ENCODE data around the gene OVAAL. TPM values are rescaled to one million over a fixed set of nuclear protein-coding genes. Genes with fewer than 3 reads are reported as not detected.

Gene OVAAL
- total RNA-seq, 6 experiments from 2014 or later = not detected

DNA sequence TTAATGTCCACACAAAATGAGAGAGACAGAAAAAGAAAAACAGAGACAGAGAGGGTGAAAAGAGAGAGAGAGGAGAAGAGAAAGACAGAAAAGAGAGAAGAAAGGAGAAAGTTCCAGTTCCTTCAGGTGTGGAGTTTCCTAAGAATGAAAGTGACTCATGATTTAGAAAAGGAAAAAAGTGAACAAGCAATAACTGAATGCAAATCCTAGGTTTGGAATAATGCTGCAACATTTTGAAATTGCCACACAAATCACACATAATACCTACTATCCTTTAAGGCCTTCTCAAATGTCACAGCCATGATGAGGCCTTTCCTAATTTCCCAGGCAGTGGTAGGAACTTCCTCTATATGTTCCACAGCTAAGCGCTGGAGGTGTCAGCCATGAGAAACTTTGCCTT lies 41.6 kb downstream of the OVAAL start:
- no peaks in the 10 kb centered on the region for H3K9me3 Mint-ChIP-seq
- no peak overlapping the region for H3K27ac Mint-ChIP-seq
- DNase-seq = no peak
- TF ChIP-seq, protein P1, sequence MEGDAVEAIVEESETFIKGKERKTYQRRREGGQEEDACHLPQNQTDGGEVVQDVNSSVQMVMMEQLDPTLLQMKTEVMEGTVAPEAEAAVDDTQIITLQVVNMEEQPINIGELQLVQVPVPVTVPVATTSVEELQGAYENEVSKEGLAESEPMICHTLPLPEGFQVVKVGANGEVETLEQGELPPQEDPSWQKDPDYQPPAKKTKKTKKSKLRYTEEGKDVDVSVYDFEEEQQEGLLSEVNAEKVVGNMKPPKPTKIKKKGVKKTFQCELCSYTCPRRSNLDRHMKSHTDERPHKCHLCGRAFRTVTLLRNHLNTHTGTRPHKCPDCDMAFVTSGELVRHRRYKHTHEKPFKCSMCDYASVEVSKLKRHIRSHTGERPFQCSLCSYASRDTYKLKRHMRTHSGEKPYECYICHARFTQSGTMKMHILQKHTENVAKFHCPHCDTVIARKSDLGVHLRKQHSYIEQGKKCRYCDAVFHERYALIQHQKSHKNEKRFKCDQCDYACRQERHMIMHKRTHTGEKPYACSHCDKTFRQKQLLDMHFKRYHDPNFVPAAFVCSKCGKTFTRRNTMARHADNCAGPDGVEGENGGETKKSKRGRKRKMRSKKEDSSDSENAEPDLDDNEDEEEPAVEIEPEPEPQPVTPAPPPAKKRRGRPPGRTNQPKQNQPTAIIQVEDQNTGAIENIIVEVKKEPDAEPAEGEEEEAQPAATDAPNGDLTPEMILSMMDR (IDR thresholded peaks at IDR 0.05) = no peak
- H3K4me1 Mint-ChIP-seq (ENCODE audit: low read depth) = peaks cover 12% of the 10 kb centered on the region; the same call in 1 of the 2 replicates
- H3K36me3 Mint-ChIP-seq (ENCODE audit: low read depth) = no peaks in the 10 kb centered on the region
- H3K27me3 Mint-ChIP-seq (ENCODE audit: insufficient read depth) = peaks cover 3% of the 10 kb centered on the region
- H3K4me3 Mint-ChIP-seq = no peak overlapping the region

DNA sequence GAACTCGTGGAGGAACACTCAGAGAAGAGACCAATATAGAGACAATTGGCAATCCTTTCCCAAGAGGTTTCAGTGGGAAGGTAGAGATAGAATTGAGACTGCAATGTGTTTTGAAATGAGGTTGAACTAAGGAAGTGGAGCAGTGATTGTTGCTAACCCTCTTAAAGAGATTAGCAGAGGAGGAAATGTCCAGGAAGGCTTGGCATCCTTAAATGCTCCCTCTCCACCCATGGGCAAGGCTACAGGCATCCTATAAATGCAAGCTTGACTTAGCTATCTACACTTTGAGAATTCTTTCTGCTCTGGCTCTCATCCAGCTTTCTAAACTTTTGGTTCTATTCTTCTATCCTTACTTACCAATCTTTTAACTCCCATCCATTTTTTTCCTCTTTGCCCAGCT lies 42.7 kb downstream of the OVAAL start:
- peaks cover 12% of the 10 kb centered on the region; the same call in 1 of the 2 replicates for H3K4me1 Mint-ChIP-seq (ENCODE audit: low read depth)
- DNase-seq = no peak
- no peaks in the 10 kb centered on the region for H3K9me3 Mint-ChIP-seq
- H3K27ac Mint-ChIP-seq = no peak overlapping the region
- H3K36me3 Mint-ChIP-seq (ENCODE audit: low read depth) = no peaks in the 10 kb centered on the region
- peaks cover 3% of the 10 kb centered on the region for H3K27me3 Mint-ChIP-seq (ENCODE audit: insufficient read depth)
- TF ChIP-seq, protein P1 (IDR thresholded peaks at IDR 0.05) = no peak
- no peak overlapping the region for H3K4me3 Mint-ChIP-seq

DNA sequence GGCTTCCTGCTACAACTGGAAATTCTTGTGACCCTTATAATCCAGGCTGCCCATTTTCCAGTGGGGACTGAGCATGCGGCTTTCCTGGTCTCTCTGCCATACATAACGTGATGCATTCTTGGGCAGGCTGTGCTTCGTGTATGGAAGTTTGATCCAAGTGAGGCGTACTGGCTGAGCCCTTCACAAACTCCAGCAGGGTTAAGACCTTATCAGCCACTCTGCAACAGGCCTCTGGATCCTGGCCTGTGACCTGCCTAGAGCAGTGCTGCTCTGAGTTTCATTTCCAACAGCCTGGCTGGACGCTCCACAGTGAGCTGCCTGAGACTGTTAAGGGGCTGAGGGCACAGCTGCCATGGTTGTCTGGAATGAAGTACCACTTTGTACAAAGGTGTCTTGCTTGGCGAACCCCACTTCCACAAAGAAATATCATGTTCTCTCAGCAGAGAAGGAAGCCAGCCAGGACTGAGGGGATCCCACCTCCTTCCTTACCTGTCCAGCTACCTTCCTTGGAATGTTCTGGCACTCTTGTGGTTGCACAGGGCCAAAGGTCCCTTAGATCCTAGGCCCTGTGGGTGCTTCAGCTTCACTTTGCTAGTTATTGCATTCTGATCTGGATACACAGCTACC lies 44.6 kb downstream of the OVAAL start:
- Mint-ChIP-seq H3K9me3 (no peaks in the 10 kb centered on the region), H3K27me3 (ENCODE audit: insufficient read depth) (peaks cover 3% of the 10 kb centered on the region), H3K4me3 (no peak overlapping the region), H3K4me1 (ENCODE audit: low read depth) (peaks cover 9% of the 10 kb centered on the region; the same call in 1 of the 2 replicates), H3K27ac (no peak overlapping the region), H3K36me3 (ENCODE audit: low read depth) (no peaks in the 10 kb centered on the region)
- DNase-seq = no peak
- TF ChIP-seq, protein P1 (IDR thresholded peaks at IDR 0.05) = no peak

DNA sequence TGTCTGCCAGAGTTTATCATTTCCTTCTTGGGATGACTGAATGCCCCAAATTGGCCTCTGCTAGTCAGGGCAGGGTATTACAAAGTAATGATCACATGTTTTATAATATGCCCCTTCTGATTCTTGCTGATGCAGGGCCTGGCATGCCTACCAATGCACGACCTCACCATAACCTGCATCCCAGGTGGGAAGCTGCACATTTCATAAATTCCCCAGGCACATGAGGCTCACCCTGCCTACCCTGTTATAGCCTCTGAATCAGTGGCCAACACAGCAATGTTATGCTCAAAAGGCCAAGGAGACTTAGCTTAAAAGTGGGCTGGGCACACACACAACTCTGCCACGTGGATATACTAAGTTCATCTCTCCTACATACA lies 45.1 kb downstream of the OVAAL start:
- peaks cover 3% of the 10 kb centered on the region for H3K27me3 Mint-ChIP-seq (ENCODE audit: insufficient read depth)
- no peaks in the 10 kb centered on the region for H3K36me3 Mint-ChIP-seq (ENCODE audit: low read depth)
- TF ChIP-seq, protein P1 (IDR thresholded peaks at IDR 0.05) = no peak
- H3K9me3 Mint-ChIP-seq = no peaks in the 10 kb centered on the region
- H3K4me1 Mint-ChIP-seq (ENCODE audit: low read depth) = peaks cover 4% of the 10 kb centered on the region; the same call in 1 of the 2 replicates
- H3K27ac Mint-ChIP-seq = no peak overlapping the region
- H3K4me3 Mint-ChIP-seq = no peak overlapping the region
- DNase-seq = no peak

DNA sequence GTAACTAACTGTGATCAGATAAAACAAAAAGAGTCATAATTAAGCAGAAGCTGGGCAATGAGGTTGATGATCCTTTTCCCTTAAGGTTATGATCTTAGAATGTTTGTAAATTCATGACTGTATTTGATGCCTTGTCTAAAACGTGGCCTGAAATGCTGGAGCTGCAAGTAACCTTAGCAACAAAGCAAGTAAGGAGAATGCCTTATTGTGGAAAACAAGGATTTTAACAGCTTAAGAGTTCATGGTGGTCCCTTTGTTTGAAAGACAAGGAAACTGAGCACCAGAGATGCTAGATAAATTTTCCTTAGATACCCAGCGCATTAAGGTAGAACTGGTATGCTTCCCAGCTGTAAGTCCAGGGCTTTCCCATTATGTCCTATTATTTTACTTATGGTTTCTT lies 47.4 kb downstream of the OVAAL start:
- H3K27me3 Mint-ChIP-seq (ENCODE audit: insufficient read depth) = peaks cover 1% of the 10 kb centered on the region
- H3K36me3 Mint-ChIP-seq (ENCODE audit: low read depth) = no peaks in the 10 kb centered on the region
- no peak overlapping the region for H3K4me3 Mint-ChIP-seq
- TF ChIP-seq, protein P1 (IDR thresholded peaks at IDR 0.05) = no peak
- H3K9me3 Mint-ChIP-seq = no peaks in the 10 kb centered on the region
- H3K27ac Mint-ChIP-seq = no peak overlapping the region
- no peak for DNase-seq
- peaks cover 17% of the 10 kb centered on the region for H3K4me1 Mint-ChIP-seq (ENCODE audit: low read depth)

All from HFFc6 (cell line).